WTC11 (cell line): ENCODE measurements around the gene OR4K14. TPM values are rescaled to one million over a fixed set of nuclear protein-coding genes. Genes with fewer than 3 reads are reported as not detected.

Experiments
- ATAC-seq: fragments of 200-7000 bp; cut with Tn5 transposase; 2 replicates; pipeline ENCODE4 v1.10.0; 2021; ENCODE audit warnings: mild to moderate bottlenecking, moderate library complexity
- CTCF ChIA-PET: fragments of 300-600 bp; sonication (Branson Sonifier 250); formaldehyde crosslinking; loops from one replicate; lab custom pipeline; 2021; ENCODE audit warnings: antibody characterized with exemption; lab: Charles Lee
- POLR2A ChIA-PET: fragments of 350-600 bp; sonication (Branson Sonifier 250); formaldehyde crosslinking; loops from one replicate; lab custom pipeline; 2021; ENCODE audit warnings: antibody characterized with exemption; lab: Charles Lee
- DNase-seq: peaks from one replicate; pipeline ENCODE4 v3.0.0; 2021; ENCODE audit warnings: low spot score
- H3K27ac Mint-ChIP-seq: 2 replicates; pipeline ENCODE4 v1.8.0; 2021; ENCODE audit warnings: mixed read lengths
- H3K27me3 Mint-ChIP-seq: 2 replicates; pipeline ENCODE4 v1.8.0; 2021; ENCODE audit warnings: low read depth, mild to moderate bottlenecking, moderate library complexity, mixed read lengths
- H3K36me3 Mint-ChIP-seq: 2 replicates; pipeline ENCODE4 v1.8.0; 2021; ENCODE audit warnings: mixed read lengths
- H3K4me1 Mint-ChIP-seq: 2 replicates; pipeline ENCODE4 v1.8.0; 2022; ENCODE audit warnings: mixed read lengths
- H3K4me3 Mint-ChIP-seq: 2 replicates; pipeline ENCODE4 v1.8.0; 2021; ENCODE audit warnings: mild to moderate bottlenecking, moderate library complexity, mixed read lengths
- H3K9me3 Mint-ChIP-seq: 2 replicates; pipeline ENCODE4 v1.8.0; 2021; ENCODE audit warnings: mixed read lengths
- AR ChIP-seq: fragments of 250-450 bp; sonication (Bioruptor Pico); IDR thresholded peaks from 2 replicates; pipeline ENCODE4 v1.9.0; 2021; ENCODE audit warnings: mild to moderate bottlenecking
- ARID4B ChIP-seq: sonication (generic); formaldehyde crosslinking; IDR thresholded peaks from 2 replicates; pipeline ENCODE4 v1.8.0; 2023; ENCODE audit warnings: missing genetic modification reagents, mild to moderate bottlenecking, borderline replicate concordance
- ATF1 ChIP-seq: sonication (generic); formaldehyde crosslinking; IDR thresholded peaks from 2 replicates; pipeline ENCODE4 v1.8.1; 2023; ENCODE audit warnings: mild to moderate bottlenecking, moderate library complexity, missing genetic modification reagents
- E2F1 ChIP-seq: sonication (generic); formaldehyde crosslinking; IDR thresholded peaks from 2 replicates; pipeline ENCODE4 v1.8.0; 2022; ENCODE audit warnings: mild to moderate bottlenecking, missing genetic modification reagents
- ERG ChIP-seq: fragments of 250-450 bp; sonication (Bioruptor Pico); IDR thresholded peaks from 2 replicates; pipeline ENCODE4 v1.8.0; 2021; ENCODE audit warnings: mild to moderate bottlenecking
- ETV6 ChIP-seq: sonication (generic); formaldehyde crosslinking; IDR thresholded peaks from 2 replicates; pipeline ENCODE4 v1.8.1; 2022; ENCODE audit warnings: mild to moderate bottlenecking, missing genetic modification reagents
- FOXJ3 ChIP-seq: sonication (generic); formaldehyde crosslinking; IDR thresholded peaks from 2 replicates; pipeline ENCODE4 v1.9.0; 2021; ENCODE audit warnings: missing genetic modification reagents, mild to moderate bottlenecking, borderline replicate concordance
- FOXP1 ChIP-seq: sonication (generic); formaldehyde crosslinking; IDR thresholded peaks from 2 replicates; pipeline ENCODE4 v1.8.0; 2022; ENCODE audit warnings: missing genetic modification reagents, mild to moderate bottlenecking, moderate library complexity, borderline replicate concordance
- GRHL2 ChIP-seq: fragments of 250-450 bp; sonication (Bioruptor Pico); IDR thresholded peaks from 2 replicates; pipeline ENCODE4 v1.8.0; 2022; ENCODE audit warnings: mild to moderate bottlenecking, moderate library complexity; ENCODE audit not compliant: insufficient replicate concordance, severe bottlenecking
- JAZF1 ChIP-seq: fragments of 250-450 bp; sonication (Bioruptor Pico); IDR thresholded peaks from 2 replicates; pipeline ENCODE4 v1.9.0; 2021; ENCODE audit warnings: moderate library complexity, mild to moderate bottlenecking, inconsistent platforms
- KAT7 ChIP-seq: sonication (generic); formaldehyde crosslinking; IDR thresholded peaks from 2 replicates; pipeline ENCODE4 v1.8.1; 2023; ENCODE audit warnings: missing genetic modification reagents, mild to moderate bottlenecking, borderline replicate concordance
- MXD4 ChIP-seq: fragments of 250-450 bp; sonication (Bioruptor Pico); IDR thresholded peaks from 2 replicates; pipeline ENCODE4 v1.8.0; 2021; ENCODE audit warnings: mild to moderate bottlenecking, moderate library complexity, borderline replicate concordance
- NFATC4 ChIP-seq: fragments of 250-450 bp; sonication (Bioruptor Pico); IDR thresholded peaks from 2 replicates; pipeline ENCODE4 v1.9.0; 2021; ENCODE audit warnings: mild to moderate bottlenecking
- NFYB ChIP-seq: sonication (generic); formaldehyde crosslinking; conservative IDR thresholded peaks from 2 replicates; pipeline ENCODE4 v1.8.0; 2022; ENCODE audit warnings: low read depth, missing genetic modification reagents
- NR2C2 ChIP-seq: sonication (generic); formaldehyde crosslinking; IDR thresholded peaks from 2 replicates; pipeline ENCODE4 v1.8.0; 2022; ENCODE audit warnings: mild to moderate bottlenecking, missing genetic modification reagents
- NR3C1 ChIP-seq: sonication (generic); formaldehyde crosslinking; conservative IDR thresholded peaks from 2 replicates; pipeline ENCODE4 v1.8.1; 2023; ENCODE audit warnings: low read depth, mild to moderate bottlenecking, missing genetic modification reagents
- SMAD4 ChIP-seq: sonication (generic); formaldehyde crosslinking; IDR thresholded peaks from 2 replicates; pipeline ENCODE4 v1.8.0; 2022; ENCODE audit warnings: mild to moderate bottlenecking, missing genetic modification reagents
- USF2 ChIP-seq: sonication (generic); formaldehyde crosslinking; IDR thresholded peaks from 2 replicates; pipeline ENCODE4 v1.8.1; 2023; ENCODE audit warnings: mild to moderate bottlenecking, missing genetic modification reagents, moderate library complexity
- ZBTB43 ChIP-seq: sonication (generic); formaldehyde crosslinking; IDR thresholded peaks from 2 replicates; pipeline ENCODE4 v1.8.1; 2023; ENCODE audit warnings: mild to moderate bottlenecking, missing genetic modification reagents
- ZNF425 ChIP-seq: fragments of 250-450 bp; sonication (Bioruptor Pico); conservative IDR thresholded peaks from 2 replicates; pipeline ENCODE4 v1.9.0; 2021; ENCODE audit warnings: mild to moderate bottlenecking
- total RNA-seq: library from RNA; stranded (reverse); gene quantifications from 3 replicates; pipeline ENCODE4 v1.2.3, GENCODE V29; 2021

The OR4K14 gene
- total RNA-seq, 1 experiment from 2014 or later: not detected

- TF ChIP-seq GRHL2 (no peak), E2F1 (CRISPR knock-in tag) (no peak), ERG (no peak), ARID4B (CRISPR knock-in tag) (no peak), KAT7 (no peak), MXD4 (CRISPR knock-in tag) (no peak), USF2 (CRISPR knock-in tag) (no peak), SMAD4 (CRISPR knock-in tag) (no peak)
- TF ChIP-seq, all 79 proteins: peak for 0
Observed at GRCh38 chr14:20044243-20044642, 25.1 kb upstream of the OR4K14 start (continued).

GRCh38 chr14:20035938-20036337 is 16.8 kb upstream of the OR4K14 start, which contains the start of gene OR4K13:
OR4K13 (minus strand) TSS chr14:20036038; CDS start chr14:20034758, 1,280 bp downstream.
- no peak for DNase-seq
- TF ChIP-seq AR (CRISPR knock-in tag): no peak
- ChIA-PET POLR2A (no interaction called here), CTCF (no interaction called here)
- ATAC-seq: no peak
- Mint-ChIP-seq H3K4me3 (no peak within 1 kb of the TSS), H3K9me3 (peaks cover 66% of the 10 kb centered on the region), H3K27me3 (peaks cover 3% of the 10 kb centered on the region), H3K27ac (no peak within 1 kb of the TSS), H3K4me1 (no peaks in the 10 kb centered on the region), H3K36me3 (peaks cover 50% of the 10 kb centered on the region)

GRCh38 chr14:20035449-20035848 is 16.3 kb upstream of the OR4K14 start:
- DNase-seq (no peak), ATAC-seq (no peak)
- peaks cover 49% of the 10 kb centered on the region for H3K36me3 Mint-ChIP-seq
- POLR2A ChIA-PET: no interaction called here
- no peak overlapping the region for H3K27ac Mint-ChIP-seq
- CTCF ChIA-PET: no interaction called here
- peaks cover 3% of the 10 kb centered on the region for H3K27me3 Mint-ChIP-seq
- H3K9me3 Mint-ChIP-seq: peaks cover 65% of the 10 kb centered on the region
- no peaks in the 10 kb centered on the region for H3K4me1 Mint-ChIP-seq
- no peak overlapping the region for H3K4me3 Mint-ChIP-seq
- TF ChIP-seq NR2C2 (no peak), NR3C1 (no peak), ATF1 (CRISPR knock-in tag) (no peak), FOXP1 (CRISPR knock-in tag) (no peak), NFYB (CRISPR knock-in tag) (no peak), ZNF425 (CRISPR knock-in tag) (no peak), ETV6 (no peak), ZBTB43 (no peak), NFATC4 (CRISPR knock-in tag) (no peak), FOXJ3 (CRISPR knock-in tag) (no peak), JAZF1 (no peak)
